Coronary artery (tissue), 2 donors: ENCODE data around the gene SLC25A19.

ENCODE experiments used
- DNase-seq: peaks from one replicate; pipeline ENCODE4 v3.0.0-alpha.2; 2017; ENCODE audit warnings: low spot score
- H3K27ac ChIP-seq, 2 donors: fragments of 200-600 bp; sonication (generic); one replicate each; pipeline ENCODE4 v1.5.1; 2016 to 2019
- H3K4me3 ChIP-seq: fragments of 200-600 bp; sonication (generic); 2 replicates; pipeline ENCODE4 v1.5.1; 2016; ENCODE audit warnings: mild to moderate bottlenecking, moderate library complexity
- TF ChIP-seq, protein P1 (sequence below): fragments of 200-600 bp; sonication (generic); IDR thresholded peaks from one replicate; pipeline ENCODE4 v1.5.1; 2019; ENCODE audit warnings: antibody characterized with exemption

Gene SLC25A19

DNA sequence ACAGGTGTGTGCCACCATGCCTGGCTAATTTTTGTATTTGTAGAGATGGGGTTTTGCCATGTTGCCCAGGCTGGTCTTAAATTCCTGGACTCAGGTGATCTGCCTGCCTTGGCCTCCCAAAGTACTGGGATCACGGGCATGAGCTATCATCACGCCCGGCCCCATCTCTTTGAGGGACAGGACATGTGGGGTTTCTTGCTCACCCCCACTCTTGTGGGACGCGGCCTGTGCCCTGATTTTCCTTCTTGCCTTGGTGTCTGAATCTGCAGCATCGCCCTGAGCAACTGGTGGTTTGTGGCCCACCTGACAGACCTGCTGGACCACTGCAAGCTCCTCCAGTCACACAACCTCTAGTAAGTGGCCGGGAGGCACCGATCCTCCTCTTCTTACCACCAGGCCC is 58.2 kb downstream of the SLC25A19 start:
- TF ChIP-seq, protein P1, sequence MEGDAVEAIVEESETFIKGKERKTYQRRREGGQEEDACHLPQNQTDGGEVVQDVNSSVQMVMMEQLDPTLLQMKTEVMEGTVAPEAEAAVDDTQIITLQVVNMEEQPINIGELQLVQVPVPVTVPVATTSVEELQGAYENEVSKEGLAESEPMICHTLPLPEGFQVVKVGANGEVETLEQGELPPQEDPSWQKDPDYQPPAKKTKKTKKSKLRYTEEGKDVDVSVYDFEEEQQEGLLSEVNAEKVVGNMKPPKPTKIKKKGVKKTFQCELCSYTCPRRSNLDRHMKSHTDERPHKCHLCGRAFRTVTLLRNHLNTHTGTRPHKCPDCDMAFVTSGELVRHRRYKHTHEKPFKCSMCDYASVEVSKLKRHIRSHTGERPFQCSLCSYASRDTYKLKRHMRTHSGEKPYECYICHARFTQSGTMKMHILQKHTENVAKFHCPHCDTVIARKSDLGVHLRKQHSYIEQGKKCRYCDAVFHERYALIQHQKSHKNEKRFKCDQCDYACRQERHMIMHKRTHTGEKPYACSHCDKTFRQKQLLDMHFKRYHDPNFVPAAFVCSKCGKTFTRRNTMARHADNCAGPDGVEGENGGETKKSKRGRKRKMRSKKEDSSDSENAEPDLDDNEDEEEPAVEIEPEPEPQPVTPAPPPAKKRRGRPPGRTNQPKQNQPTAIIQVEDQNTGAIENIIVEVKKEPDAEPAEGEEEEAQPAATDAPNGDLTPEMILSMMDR, result no peak
- no peak overlapping the region for H3K27ac ChIP-seq
- no peak for DNase-seq
- no peak overlapping the region for H3K4me3 ChIP-seq

DNA sequence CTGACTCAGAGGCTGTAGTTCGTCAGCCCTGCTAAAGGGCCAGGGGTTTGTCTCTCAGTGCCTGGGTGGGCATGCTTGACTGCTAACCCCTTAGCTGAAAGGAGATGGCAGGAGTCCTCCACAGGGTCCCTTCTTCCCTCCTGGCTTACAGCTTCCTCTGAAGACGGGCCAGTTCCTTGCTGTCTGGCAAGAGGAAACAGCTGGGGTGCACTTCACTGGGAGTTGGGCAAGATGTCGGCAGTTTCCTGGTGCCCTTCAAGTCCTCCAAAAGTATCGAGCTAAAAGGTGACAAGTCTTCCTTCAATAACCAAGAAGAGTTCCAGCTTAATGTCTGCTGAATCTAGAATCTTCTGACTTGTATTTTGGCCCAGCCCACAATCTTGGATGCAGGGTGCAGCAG is 60.4 kb downstream of the SLC25A19 start:
- DNase-seq, result no peak
- peak overlapping the region in 1 of 2 donors; percentile 72 for H3K27ac ChIP-seq
- TF ChIP-seq, protein P1, result no peak
- no peak overlapping the region for H3K4me3 ChIP-seq

DNA sequence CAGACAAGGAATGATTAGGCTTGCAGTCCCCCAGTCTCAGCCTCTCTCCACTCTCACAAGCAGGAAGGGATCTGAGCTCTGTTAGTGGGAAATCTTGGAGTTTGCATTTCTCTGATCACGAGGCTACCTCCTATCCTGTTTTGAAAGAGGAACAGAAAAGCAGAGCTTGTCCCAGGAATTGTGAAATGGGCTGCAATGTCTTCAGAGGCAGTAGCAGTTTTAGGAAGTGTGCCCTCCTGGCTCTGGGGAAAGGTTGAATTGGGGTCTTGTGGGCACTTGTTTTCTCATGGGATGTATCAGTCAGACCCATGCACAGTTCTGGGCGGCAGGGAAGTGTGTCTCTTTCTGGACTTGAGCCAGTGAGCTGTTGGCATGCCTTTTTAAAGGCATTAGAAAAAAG is 60.9 kb downstream of the SLC25A19 start:
- peak overlapping the region in 1 of 2 donors; percentile 72 for H3K27ac ChIP-seq
- TF ChIP-seq, protein P1, result no peak

DNA sequence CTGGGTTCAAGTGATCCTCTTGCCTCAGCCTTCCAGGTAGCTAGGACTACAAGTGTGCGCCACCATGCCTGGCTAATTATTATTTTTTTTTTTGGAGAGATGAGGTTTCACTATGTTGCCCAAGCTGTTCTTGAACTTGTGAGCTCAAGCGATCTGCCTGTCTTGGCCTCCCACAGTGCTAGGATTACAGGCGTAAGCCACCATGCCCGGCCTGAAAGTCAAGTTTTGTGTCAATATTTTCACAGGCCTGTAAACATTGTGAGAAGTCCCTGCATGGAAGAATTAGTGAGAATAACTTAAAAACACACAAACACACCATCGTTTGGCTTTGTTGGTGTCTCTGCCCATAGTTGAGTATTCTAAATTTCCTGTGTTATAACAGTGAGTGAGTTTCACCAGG is 61.5 kb downstream of the SLC25A19 start:
- Histone ChIP-seq H3K4me3 (no peak overlapping the region), H3K27ac (no peak overlapping the region)
- no peak for DNase-seq
- TF ChIP-seq, protein P1, result no peak

More for the DNA sequence above, 60.9 kb downstream of the SLC25A19 start:
- no peak overlapping the region for H3K4me3 ChIP-seq
- DNase-seq, result no peak

DNA sequence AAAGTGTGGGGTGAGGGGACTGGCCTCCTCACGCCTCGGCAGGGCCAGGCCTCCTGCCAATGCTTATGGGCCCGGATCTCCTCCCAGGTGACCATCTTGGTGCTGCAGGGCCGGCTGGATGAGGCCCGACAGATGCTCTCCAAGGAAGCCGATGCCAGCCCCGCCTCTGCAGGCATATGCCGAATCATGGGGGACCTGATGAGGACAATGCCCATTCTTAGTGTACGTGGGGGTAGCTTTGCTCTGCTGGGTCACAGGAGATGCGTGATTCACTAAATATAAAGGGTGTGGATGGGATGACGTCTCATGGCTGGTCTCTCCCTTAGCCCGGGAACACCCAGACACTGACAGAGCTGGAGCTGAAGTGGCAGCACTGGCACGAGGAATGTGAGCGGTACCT is 64.2 kb downstream of the SLC25A19 start:
- DNase-seq, result no peak
- TF ChIP-seq, protein P1, result no peak
- no peak overlapping the region for H3K4me3 ChIP-seq
- no peak overlapping the region for H3K27ac ChIP-seq
